Measurements from ENCODE around the gene LRSAM1.

- TF ChIP-seq POLR2A (IDR thresholded peaks at IDR 0.05) = no peak
- no peak for TF ChIP-seq CTCF (IDR thresholded peaks at IDR 0.05)
These were observed 1.4 kb downstream of the LRSAM1 start for GRCh38 chr9:127452691-127453090.
